ENCODE results near the gene SYNPO. TPM values are rescaled to one million over a fixed set of nuclear protein-coding genes. Genes with fewer than 3 reads are reported as not detected.

Gene SYNPO
- polyA plus RNA-seq, 1 donor from 2014 or later, result not detected

GRCh38 chr5:150598821-150599273 is 41.6 kb upstream of the SYNPO start:
- no peaks in the 10 kb centered on the region for H3K9me2 ChIP-seq (ENCODE audit: insufficient read depth, low read length)
- H3K9ac ChIP-seq (ENCODE audit: low read length), result no peak overlapping the region
- TF ChIP-seq, protein P1, sequence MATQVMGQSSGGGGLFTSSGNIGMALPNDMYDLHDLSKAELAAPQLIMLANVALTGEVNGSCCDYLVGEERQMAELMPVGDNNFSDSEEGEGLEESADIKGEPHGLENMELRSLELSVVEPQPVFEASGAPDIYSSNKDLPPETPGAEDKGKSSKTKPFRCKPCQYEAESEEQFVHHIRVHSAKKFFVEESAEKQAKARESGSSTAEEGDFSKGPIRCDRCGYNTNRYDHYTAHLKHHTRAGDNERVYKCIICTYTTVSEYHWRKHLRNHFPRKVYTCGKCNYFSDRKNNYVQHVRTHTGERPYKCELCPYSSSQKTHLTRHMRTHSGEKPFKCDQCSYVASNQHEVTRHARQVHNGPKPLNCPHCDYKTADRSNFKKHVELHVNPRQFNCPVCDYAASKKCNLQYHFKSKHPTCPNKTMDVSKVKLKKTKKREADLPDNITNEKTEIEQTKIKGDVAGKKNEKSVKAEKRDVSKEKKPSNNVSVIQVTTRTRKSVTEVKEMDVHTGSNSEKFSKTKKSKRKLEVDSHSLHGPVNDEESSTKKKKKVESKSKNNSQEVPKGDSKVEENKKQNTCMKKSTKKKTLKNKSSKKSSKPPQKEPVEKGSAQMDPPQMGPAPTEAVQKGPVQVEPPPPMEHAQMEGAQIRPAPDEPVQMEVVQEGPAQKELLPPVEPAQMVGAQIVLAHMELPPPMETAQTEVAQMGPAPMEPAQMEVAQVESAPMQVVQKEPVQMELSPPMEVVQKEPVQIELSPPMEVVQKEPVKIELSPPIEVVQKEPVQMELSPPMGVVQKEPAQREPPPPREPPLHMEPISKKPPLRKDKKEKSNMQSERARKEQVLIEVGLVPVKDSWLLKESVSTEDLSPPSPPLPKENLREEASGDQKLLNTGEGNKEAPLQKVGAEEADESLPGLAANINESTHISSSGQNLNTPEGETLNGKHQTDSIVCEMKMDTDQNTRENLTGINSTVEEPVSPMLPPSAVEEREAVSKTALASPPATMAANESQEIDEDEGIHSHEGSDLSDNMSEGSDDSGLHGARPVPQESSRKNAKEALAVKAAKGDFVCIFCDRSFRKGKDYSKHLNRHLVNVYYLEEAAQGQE (IDR thresholded peaks at IDR 0.05; ENCODE audit: borderline replicate concordance), result no peak
- TF ChIP-seq TAF1 (IDR thresholded peaks at IDR 0.05; ENCODE audit: low read depth) (no peak), SMC3 (conservative IDR thresholded peaks at IDR 0.05; ENCODE audit: poor library complexity) (no peak), POLR2AphosphoS5 (IDR thresholded peaks at IDR 0.05) (no peak), MXI1 (conservative IDR thresholded peaks at IDR 0.05; ENCODE audit: poor library complexity, severe bottlenecking) (no peak), EZH2 (IDR thresholded peaks at IDR 0.05; ENCODE audit: borderline replicate concordance, insufficient read depth, low read length, poor library complexity, severe bottlenecking) (no peak), EP300 (conservative IDR thresholded peaks at IDR 0.05; ENCODE audit: poor library complexity, severe bottlenecking) (no peak), RAD21 (conservative IDR thresholded peaks at IDR 0.05) (no peak)
- TF ChIP-seq, protein P2, sequence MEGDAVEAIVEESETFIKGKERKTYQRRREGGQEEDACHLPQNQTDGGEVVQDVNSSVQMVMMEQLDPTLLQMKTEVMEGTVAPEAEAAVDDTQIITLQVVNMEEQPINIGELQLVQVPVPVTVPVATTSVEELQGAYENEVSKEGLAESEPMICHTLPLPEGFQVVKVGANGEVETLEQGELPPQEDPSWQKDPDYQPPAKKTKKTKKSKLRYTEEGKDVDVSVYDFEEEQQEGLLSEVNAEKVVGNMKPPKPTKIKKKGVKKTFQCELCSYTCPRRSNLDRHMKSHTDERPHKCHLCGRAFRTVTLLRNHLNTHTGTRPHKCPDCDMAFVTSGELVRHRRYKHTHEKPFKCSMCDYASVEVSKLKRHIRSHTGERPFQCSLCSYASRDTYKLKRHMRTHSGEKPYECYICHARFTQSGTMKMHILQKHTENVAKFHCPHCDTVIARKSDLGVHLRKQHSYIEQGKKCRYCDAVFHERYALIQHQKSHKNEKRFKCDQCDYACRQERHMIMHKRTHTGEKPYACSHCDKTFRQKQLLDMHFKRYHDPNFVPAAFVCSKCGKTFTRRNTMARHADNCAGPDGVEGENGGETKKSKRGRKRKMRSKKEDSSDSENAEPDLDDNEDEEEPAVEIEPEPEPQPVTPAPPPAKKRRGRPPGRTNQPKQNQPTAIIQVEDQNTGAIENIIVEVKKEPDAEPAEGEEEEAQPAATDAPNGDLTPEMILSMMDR (IDR thresholded peaks at IDR 0.05; ENCODE audit: poor library complexity, severe bottlenecking), result no peak

DNA sequence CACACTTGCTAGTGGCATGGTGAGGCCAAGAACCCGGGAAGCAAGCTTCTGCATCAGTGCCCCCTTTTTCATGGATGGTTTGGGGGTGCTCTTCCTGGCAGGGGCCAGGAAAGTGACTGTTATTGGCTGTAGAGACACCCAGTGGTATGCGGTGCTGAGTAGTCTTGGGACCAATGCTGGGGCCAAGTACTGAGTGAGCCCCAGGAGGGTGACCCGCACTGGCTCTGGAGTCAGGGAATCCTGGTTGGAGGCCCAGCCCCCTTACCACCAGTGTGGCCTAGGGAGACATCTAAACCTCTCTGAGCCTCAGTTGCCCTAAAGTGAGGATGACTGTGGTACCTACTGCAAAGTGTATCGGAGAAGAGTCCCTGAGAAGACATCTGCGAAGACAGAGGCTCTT is 41.2 kb upstream of the SYNPO start:
- no peak overlapping the region for H3K9ac ChIP-seq (ENCODE audit: low read length)
- TF ChIP-seq POLR2AphosphoS5 (IDR thresholded peaks at IDR 0.05) (no peak), MXI1 (conservative IDR thresholded peaks at IDR 0.05; ENCODE audit: poor library complexity, severe bottlenecking) (no peak), TAF1 (IDR thresholded peaks at IDR 0.05; ENCODE audit: low read depth) (no peak), EZH2 (IDR thresholded peaks at IDR 0.05; ENCODE audit: borderline replicate concordance, insufficient read depth, low read length, poor library complexity, severe bottlenecking) (no peak), RAD21 (conservative IDR thresholded peaks at IDR 0.05) (no peak), EP300 (conservative IDR thresholded peaks at IDR 0.05; ENCODE audit: poor library complexity, severe bottlenecking) (no peak), SMC3 (conservative IDR thresholded peaks at IDR 0.05; ENCODE audit: poor library complexity) (no peak)
- TF ChIP-seq, protein P2 (IDR thresholded peaks at IDR 0.05; ENCODE audit: poor library complexity, severe bottlenecking), result no peak
- TF ChIP-seq, protein P1 (IDR thresholded peaks at IDR 0.05; ENCODE audit: borderline replicate concordance), result no peak
- H3K27me3 ChIP-seq (ENCODE audit: insufficient read depth, low read depth, low read length), result no peaks in the 10 kb centered on the region
- H4K20me1 ChIP-seq (ENCODE audit: insufficient read depth), result no peaks in the 10 kb centered on the region
- no peaks in the 10 kb centered on the region for H3K36me3 ChIP-seq (ENCODE audit: insufficient read depth, low read length)
- no peaks in the 10 kb centered on the region for H3K9me2 ChIP-seq (ENCODE audit: insufficient read depth, low read length)
- H2AFZ ChIP-seq (ENCODE audit: low read depth, low read length), result no peak overlapping the region
- no peaks in the 10 kb centered on the region for H3K79me2 ChIP-seq (replicated peaks; ENCODE audit: insufficient read depth, low read length)
- no peaks in the 10 kb centered on the region for H3F3A ChIP-seq (ENCODE audit: insufficient read depth, low read length, poor library complexity, severe bottlenecking)
- no peak overlapping the region for H3K27ac ChIP-seq (ENCODE audit: low read length)
- H3K9me3 ChIP-seq (ENCODE audit: low read length), result no peaks in the 10 kb centered on the region
- H3K4me3 ChIP-seq (ENCODE audit: low read length), result no peak overlapping the region
- no peak overlapping the region for H3K4me2 ChIP-seq (ENCODE audit: low read length)

More at GRCh38 chr5:150598821-150599273, 41.6 kb upstream of the SYNPO start:
- H3F3A ChIP-seq (ENCODE audit: insufficient read depth, low read length, poor library complexity, severe bottlenecking), result no peaks in the 10 kb centered on the region
- no peak overlapping the region for H3K4me3 ChIP-seq (ENCODE audit: low read length)
- no peaks in the 10 kb centered on the region for H3K79me2 ChIP-seq (replicated peaks; ENCODE audit: insufficient read depth, low read length)
- no peaks in the 10 kb centered on the region for H3K9me3 ChIP-seq (ENCODE audit: low read length)
- no peaks in the 10 kb centered on the region for H3K27me3 ChIP-seq (ENCODE audit: insufficient read depth, low read depth, low read length)
- H3K36me3 ChIP-seq (ENCODE audit: insufficient read depth, low read length), result no peaks in the 10 kb centered on the region
- no peak overlapping the region for H3K27ac ChIP-seq (ENCODE audit: low read length)
- H4K20me1 ChIP-seq (ENCODE audit: insufficient read depth), result no peaks in the 10 kb centered on the region
- no peak overlapping the region for H3K4me2 ChIP-seq (ENCODE audit: low read length)
- H2AFZ ChIP-seq (ENCODE audit: low read depth, low read length), result no peak overlapping the region

Measured in neural cell (in vitro differentiated cells).